ENCODE data around the gene CALHM2.

The CALHM2 gene

GRCh38 chr10:103427866-103428265 lies 24.3 kb downstream of the CALHM2 start:
- TF ChIP-seq POLR2AphosphoS5 (IDR thresholded peaks at IDR 0.05; ENCODE audit: low read depth, low read length) (no peak), SIN3A (IDR thresholded peaks at IDR 0.05; ENCODE audit: borderline replicate concordance, insufficient read depth, low read length) (no peak), TAF1 (IDR thresholded peaks at IDR 0.05; ENCODE audit: borderline replicate concordance, insufficient read depth, low read length) (no peak), FOXP2 (optimal IDR thresholded peaks at IDR 0.05; ENCODE audit: borderline replicate concordance, extremely low read depth, extremely low read length, insufficient read depth) (no peak), REST (IDR thresholded peaks at IDR 0.05; ENCODE audit: insufficient read depth in 1 of 2, low read depth in 2 of 2, low read length in 2 of 2) (no peak)

- TF ChIP-seq REST (IDR thresholded peaks at IDR 0.05; ENCODE audit: insufficient read depth in 1 of 2, low read depth in 2 of 2, low read length in 2 of 2) (no peak), POLR2AphosphoS5 (IDR thresholded peaks at IDR 0.05; ENCODE audit: low read depth, low read length) (no peak), FOXP2 (optimal IDR thresholded peaks at IDR 0.05; ENCODE audit: borderline replicate concordance, extremely low read depth, extremely low read length, insufficient read depth) (no peak), TAF1 (IDR thresholded peaks at IDR 0.05; ENCODE audit: borderline replicate concordance, insufficient read depth, low read length) (no peak), SIN3A (IDR thresholded peaks at IDR 0.05; ENCODE audit: borderline replicate concordance, insufficient read depth, low read length) (no peak)
Observed at GRCh38 chr10:103423748-103424147, 28.4 kb downstream of the CALHM2 start.

- TF ChIP-seq TAF1 (IDR thresholded peaks at IDR 0.05; ENCODE audit: borderline replicate concordance, insufficient read depth, low read length) (no peak), FOXP2 (optimal IDR thresholded peaks at IDR 0.05; ENCODE audit: borderline replicate concordance, extremely low read depth, extremely low read length, insufficient read depth) (no peak), SIN3A (IDR thresholded peaks at IDR 0.05; ENCODE audit: borderline replicate concordance, insufficient read depth, low read length) (no peak), REST (IDR thresholded peaks at IDR 0.05; ENCODE audit: insufficient read depth in 1 of 2, low read depth in 2 of 2, low read length in 2 of 2) (no peak), POLR2AphosphoS5 (IDR thresholded peaks at IDR 0.05; ENCODE audit: low read depth, low read length) (no peak)
Observed at GRCh38 chr10:103419101-103419500, 33.1 kb downstream of the CALHM2 start.

- no peak for TF ChIP-seq TAF1 (IDR thresholded peaks at IDR 0.05; ENCODE audit: borderline replicate concordance, insufficient read depth, low read length)
Observed at GRCh38 chr10:103417601-103418000, 34.6 kb downstream of the CALHM2 start.

DNA sequence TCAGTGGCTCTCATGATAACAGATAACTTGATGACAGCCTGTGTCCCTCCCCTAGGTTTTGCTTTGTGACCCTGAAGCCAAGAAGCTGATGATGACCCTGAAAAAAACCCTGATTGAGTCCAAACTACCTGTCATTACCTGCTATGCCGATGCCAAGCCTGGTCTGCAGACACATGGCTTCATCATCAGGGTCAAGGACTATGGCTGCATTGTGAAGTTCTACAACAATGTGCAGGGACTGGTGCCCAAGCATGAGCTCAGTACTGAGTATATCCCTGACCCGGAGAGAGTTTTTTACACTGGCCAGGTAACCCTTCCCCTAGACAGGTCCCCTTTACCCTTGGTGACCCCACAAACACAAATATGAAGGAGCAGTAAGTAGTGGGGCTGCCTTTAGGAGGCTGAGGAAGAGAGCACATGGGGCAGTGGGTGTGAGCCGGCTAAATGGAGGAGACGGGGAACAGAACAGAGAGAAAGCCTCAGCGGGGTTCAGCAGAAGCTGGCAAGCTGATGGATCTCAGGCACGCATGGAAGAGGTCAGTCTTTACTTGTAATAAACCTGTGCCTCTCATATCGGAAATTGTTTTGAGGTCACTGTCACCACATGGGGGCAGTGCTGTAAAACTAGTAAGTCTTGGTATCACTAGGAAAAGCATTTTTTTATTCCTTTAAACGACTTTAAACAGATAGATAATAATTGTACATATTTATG lies 35.6 kb downstream of the CALHM2 start:
- TF ChIP-seq REST (IDR thresholded peaks at IDR 0.05; ENCODE audit: insufficient read depth in 1 of 2, low read depth in 2 of 2, low read length in 2 of 2) (no peak), FOXP2 (optimal IDR thresholded peaks at IDR 0.05; ENCODE audit: borderline replicate concordance, extremely low read depth, extremely low read length, insufficient read depth) (no peak)
